ENCODE results near the gene ZNRF3.
"Not testable (repeated sequence)": the region's sequence is repeated elsewhere in the genome, so short reads cannot be mapped to it uniquely, and the experiment has no call there.

The ZNRF3 gene

DNA sequence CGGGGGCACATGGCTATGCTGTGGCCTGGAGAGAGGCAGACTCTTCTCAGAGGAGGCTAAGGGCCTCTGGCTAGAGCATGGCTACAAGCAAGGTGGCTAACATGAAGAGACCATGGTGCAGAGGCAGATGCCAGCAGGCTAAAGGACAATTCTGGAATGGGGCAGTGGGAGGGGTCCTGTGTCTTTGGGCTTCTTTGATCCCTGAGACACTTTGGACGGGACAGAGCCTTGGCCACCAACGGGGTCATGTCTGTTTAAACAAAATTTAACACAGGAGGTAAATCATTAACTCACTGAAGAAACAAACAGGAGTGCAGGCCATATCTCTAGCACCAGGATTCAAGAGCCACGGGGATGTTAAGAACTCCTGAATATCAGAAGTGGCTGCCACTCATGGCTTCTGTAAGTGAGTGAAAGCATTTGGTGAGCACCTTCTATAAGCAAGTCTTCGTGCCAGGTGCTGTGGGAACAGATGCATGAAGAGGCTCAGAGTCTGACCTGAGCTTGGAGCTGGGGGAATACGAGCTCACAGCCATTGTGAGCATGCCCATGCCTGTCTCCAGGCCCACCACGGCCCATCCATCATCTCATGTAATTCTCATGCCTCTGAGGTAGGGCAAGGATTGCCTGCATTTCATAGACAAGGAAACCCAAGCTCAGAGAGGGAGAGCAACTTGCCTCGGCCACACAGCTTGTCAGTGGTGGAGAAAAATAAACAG is 18.3 kb upstream of the ZNRF3 start:
- H3K9ac ChIP-seq (ENCODE audit: low read length): no peak overlapping the region
- no peaks in the 10 kb centered on the region for H3K27me3 ChIP-seq (replicated peaks; ENCODE audit: control insufficient read depth, insufficient read depth, low read length)
- H3K4me1 ChIP-seq (ENCODE audit: control insufficient read depth, insufficient read depth, low read length): no peaks in the 10 kb centered on the region
- no peak for DNase-seq (ENCODE audit: low read depth)
- H3K4me3 ChIP-seq (ENCODE audit: low read length): no peak overlapping the region
- no peaks in the 10 kb centered on the region for H3K36me3 ChIP-seq (ENCODE audit: control insufficient read depth, insufficient read depth, low read length, severe bottlenecking)
- H3K9me3 ChIP-seq (ENCODE audit: control insufficient read depth, low read length): no peaks in the 10 kb centered on the region

DNA sequence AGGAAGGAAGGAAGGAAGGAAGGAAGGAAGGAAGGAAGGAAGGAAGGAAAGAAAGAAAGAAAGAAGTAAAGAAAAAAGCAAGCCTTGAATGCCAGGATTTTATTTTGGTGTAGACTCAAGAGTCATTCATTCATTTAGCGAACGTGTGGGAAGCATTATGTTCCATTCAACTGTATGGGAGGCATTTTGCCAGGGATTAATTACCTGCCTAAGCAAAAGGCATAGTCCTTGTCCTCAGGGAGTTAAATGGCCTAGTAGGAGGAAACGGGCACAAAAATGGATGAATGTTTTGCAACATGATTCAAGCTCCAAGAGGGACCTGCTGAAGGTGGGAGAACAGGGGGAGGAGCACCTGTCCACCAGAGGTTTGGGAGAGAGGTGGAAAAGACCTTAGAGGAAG is 16.2 kb upstream of the ZNRF3 start:
- H3K4me3 ChIP-seq (ENCODE audit: low read length): no peak overlapping the region
- no peaks in the 10 kb centered on the region for H3K9me3 ChIP-seq (ENCODE audit: control insufficient read depth, low read length)
- no peak for DNase-seq (ENCODE audit: low read depth)
- no peak overlapping the region for H3K9ac ChIP-seq (ENCODE audit: low read length)
- H3K27me3 ChIP-seq (replicated peaks; ENCODE audit: control insufficient read depth, insufficient read depth, low read length): no peaks in the 10 kb centered on the region
- no peaks in the 10 kb centered on the region for H3K4me1 ChIP-seq (ENCODE audit: control insufficient read depth, insufficient read depth, low read length)
- no peaks in the 10 kb centered on the region for H3K36me3 ChIP-seq (ENCODE audit: control insufficient read depth, insufficient read depth, low read length, severe bottlenecking)

DNA sequence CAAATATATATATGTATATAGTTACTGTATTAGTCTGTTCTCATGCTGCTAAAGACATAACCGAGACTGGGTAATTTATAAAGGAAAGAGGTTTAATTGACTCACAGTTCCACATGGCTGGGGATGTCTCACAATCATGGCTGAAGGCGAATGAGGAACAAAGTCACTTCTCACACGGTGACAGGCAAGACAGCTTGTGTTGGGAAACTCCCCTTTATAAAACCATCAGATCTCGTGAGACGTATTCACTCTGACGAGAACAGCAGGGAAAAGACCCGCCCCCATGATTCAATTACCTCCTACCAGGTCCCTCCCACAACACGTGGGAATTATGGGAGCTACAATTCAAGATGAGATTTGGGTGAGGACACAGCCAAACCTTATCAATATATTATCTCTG is 15.0 kb upstream of the ZNRF3 start:
- not testable (repeated sequence) for H3K27me3 ChIP-seq (replicated peaks; ENCODE audit: control insufficient read depth, insufficient read depth, low read length); H3K4me1 ChIP-seq (ENCODE audit: control insufficient read depth, insufficient read depth, low read length); H3K9me3 ChIP-seq (ENCODE audit: control insufficient read depth, low read length); H3K4me3 ChIP-seq (ENCODE audit: low read length); H3K36me3 ChIP-seq (ENCODE audit: control insufficient read depth, insufficient read depth, low read length, severe bottlenecking); H3K9ac ChIP-seq (ENCODE audit: low read length); DNase-seq (ENCODE audit: low read depth)

DNA sequence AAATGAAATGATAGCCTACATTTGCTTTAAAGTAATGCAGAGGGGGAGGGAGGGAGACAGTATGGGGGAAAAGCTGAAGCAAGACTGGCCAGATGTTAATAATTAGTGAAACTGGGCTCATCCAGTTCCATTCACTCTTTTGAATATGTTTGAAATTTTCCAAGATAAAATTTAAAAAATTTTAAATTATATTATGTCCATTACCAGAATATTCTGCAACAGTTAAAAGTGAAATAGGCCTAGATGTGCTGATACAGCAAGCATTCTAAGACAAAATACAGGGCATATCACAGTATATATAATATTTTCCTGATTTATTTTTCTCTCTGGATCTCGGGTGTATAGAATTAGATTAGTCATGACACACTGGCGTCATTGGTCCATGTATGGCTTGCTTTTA is 13.6 kb upstream of the ZNRF3 start:
- DNase-seq (ENCODE audit: low read depth): peak; percentile 41
- Histone ChIP-seq H3K9ac (ENCODE audit: low read length) (no peak overlapping the region), H3K4me3 (ENCODE audit: low read length) (no peak overlapping the region), H3K4me1 (ENCODE audit: control insufficient read depth, insufficient read depth, low read length) (no peaks in the 10 kb centered on the region), H3K9me3 (ENCODE audit: control insufficient read depth, low read length) (no peaks in the 10 kb centered on the region), H3K36me3 (ENCODE audit: control insufficient read depth, insufficient read depth, low read length, severe bottlenecking) (no peaks in the 10 kb centered on the region), H3K27me3 (replicated peaks; ENCODE audit: control insufficient read depth, insufficient read depth, low read length) (no peaks in the 10 kb centered on the region)

DNA sequence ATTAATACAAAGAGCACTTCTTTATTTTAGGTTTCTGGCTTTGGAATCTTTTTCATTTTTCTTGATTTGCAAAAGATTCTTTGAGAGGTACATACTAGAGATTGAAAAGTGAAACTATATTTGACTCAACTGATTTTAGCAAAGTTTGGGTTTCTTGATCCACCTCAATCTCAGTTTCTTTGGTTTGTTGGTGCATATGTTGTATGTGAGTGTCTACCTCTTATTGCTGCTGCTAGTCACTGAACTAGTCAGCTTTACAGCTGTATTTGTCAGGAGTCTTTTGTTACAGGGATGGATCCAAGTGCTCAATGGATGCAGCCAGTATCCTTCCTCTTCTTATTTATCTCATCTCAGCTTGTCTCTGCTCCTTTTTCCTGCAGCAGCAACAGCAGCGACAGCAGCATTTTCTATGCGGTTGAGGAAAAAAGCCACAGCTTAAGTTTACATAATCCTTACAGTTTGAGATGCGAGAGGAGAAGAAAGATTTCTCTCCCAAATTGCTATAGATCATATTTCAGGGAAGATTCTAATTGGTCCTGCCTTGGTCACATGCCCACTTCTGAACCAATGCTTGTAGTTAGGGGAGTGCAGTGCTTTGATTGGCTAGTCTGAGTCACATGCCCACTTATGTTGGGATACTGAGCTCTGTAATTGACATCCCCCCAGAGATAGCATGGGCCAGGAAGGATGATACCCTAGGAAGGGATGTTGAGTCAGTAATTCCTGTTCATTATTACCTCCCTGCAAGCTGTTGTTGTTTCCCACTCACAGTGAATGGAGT is 10.0 kb upstream of the ZNRF3 start:
- DNase-seq (ENCODE audit: low read depth): no peak
- Histone ChIP-seq H3K4me1 (ENCODE audit: control insufficient read depth, insufficient read depth, low read length) (no peaks in the 10 kb centered on the region), H3K4me3 (ENCODE audit: low read length) (no peak overlapping the region), H3K27me3 (replicated peaks; ENCODE audit: control insufficient read depth, insufficient read depth, low read length) (no peaks in the 10 kb centered on the region), H3K9ac (ENCODE audit: low read length) (no peak overlapping the region), H3K36me3 (ENCODE audit: control insufficient read depth, insufficient read depth, low read length, severe bottlenecking) (no peaks in the 10 kb centered on the region), H3K9me3 (ENCODE audit: control insufficient read depth, low read length) (no peaks in the 10 kb centered on the region)

DNA sequence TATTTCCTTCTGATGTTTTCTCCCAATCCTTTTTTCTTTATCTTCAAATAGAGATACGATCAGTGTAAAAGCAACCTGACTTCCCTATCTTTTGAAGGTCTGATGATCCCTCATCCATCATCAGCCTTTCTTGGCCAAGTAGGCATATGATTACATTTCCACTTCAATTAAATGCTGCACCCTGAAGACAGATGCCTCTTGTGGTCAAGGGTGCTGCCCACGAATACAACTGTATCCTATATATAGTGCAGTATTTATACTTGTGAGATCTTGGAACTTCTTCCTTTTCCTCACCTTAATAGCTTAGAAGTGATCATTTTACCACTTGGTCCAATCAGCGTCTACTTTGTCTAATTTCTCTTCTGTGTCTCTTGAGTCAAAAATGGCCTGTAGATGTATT is 9.3 kb upstream of the ZNRF3 start:
- Histone ChIP-seq H3K4me3 (ENCODE audit: low read length) (no peak overlapping the region), H3K9me3 (ENCODE audit: control insufficient read depth, low read length) (no peaks in the 10 kb centered on the region), H3K4me1 (ENCODE audit: control insufficient read depth, insufficient read depth, low read length) (no peaks in the 10 kb centered on the region), H3K36me3 (ENCODE audit: control insufficient read depth, insufficient read depth, low read length, severe bottlenecking) (no peaks in the 10 kb centered on the region), H3K9ac (ENCODE audit: low read length) (no peak overlapping the region), H3K27me3 (replicated peaks; ENCODE audit: control insufficient read depth, insufficient read depth, low read length) (no peaks in the 10 kb centered on the region)
- DNase-seq (ENCODE audit: low read depth): no peak

DNA sequence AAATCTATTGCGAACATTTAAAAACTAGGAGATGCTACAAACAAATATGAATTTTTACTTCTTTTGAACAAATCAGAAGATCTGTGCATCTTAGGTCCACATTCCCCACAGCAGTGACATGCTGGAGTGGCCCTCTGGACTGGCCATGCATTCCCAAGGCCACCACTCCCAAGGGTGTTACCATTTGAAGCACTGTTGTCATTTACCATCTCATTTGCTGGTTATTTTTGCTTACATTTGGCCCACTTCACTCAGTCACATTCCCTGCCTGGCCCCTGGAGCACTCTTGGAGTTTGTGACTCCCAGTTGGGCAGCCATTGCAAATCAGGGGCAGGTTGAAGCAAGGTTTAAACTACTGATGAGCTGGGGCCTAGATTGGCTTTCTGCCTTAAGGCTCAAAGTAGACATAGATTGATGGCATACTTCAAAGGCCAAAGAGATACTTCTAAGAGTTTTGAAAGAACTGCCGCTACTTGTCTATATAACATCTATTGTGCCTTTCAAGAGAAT is 8.5 kb upstream of the ZNRF3 start:
- H3K9ac ChIP-seq (ENCODE audit: low read length): no peak overlapping the region
- DNase-seq (ENCODE audit: low read depth): no peak
- no peaks in the 10 kb centered on the region for H3K9me3 ChIP-seq (ENCODE audit: control insufficient read depth, low read length)
- no peaks in the 10 kb centered on the region for H3K27me3 ChIP-seq (replicated peaks; ENCODE audit: control insufficient read depth, insufficient read depth, low read length)
- H3K36me3 ChIP-seq (ENCODE audit: control insufficient read depth, insufficient read depth, low read length, severe bottlenecking): no peaks in the 10 kb centered on the region
- no peaks in the 10 kb centered on the region for H3K4me1 ChIP-seq (ENCODE audit: control insufficient read depth, insufficient read depth, low read length)
- H3K4me3 ChIP-seq (ENCODE audit: low read length): no peak overlapping the region

DNA sequence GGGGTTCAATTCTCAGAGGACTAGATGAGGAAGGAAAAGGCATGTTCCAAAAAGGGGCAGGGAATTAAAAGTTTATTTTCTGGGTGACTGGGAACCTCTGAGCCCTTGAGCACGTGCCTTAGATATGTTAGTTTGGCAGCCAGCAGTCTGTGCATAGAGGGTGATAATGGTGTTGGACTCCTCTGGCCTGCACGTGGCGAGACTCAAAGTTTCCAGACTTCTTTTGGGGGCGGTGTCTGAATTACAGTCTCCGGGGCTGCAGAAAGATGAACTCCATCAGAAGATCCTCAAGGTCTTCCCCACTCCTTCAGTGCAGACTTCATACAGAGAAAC is 861 bp upstream of the ZNRF3 start:
- Histone ChIP-seq H3K36me3 (ENCODE audit: control insufficient read depth, insufficient read depth, low read length, severe bottlenecking) (no peaks in the 10 kb centered on the region), H3K27me3 (replicated peaks; ENCODE audit: control insufficient read depth, insufficient read depth, low read length) (no peaks in the 10 kb centered on the region), H3K9me3 (ENCODE audit: control insufficient read depth, low read length) (no peaks in the 10 kb centered on the region), H3K9ac (ENCODE audit: low read length) (peak overlapping the region; percentile 75), H3K4me3 (ENCODE audit: low read length) (peak overlapping the region; percentile 91), H3K4me1 (ENCODE audit: control insufficient read depth, insufficient read depth, low read length) (peaks cover 14% of the 10 kb centered on the region)
- peak; percentile 32 for DNase-seq (ENCODE audit: low read depth)

DNA sequence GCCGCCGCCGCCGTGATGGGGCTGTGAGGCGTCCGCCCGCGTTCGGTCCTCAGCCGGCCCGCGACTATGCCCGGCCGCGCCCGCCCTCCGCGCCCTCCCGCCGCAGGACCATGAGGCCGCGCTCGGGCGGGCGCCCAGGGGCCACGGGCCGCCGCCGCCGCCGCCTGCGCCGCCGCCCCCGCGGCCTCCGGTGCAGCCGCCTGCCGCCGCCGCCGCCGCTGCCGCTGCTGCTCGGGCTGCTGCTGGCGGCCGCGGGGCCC is 215 bp downstream of the ZNRF3 start:
- DNase-seq (ENCODE audit: low read depth): no peak
- Histone ChIP-seq H3K9me3 (ENCODE audit: control insufficient read depth, low read length) (no peaks in the 10 kb centered on the region), H3K27me3 (replicated peaks; ENCODE audit: control insufficient read depth, insufficient read depth, low read length) (no peaks in the 10 kb centered on the region), H3K4me1 (ENCODE audit: control insufficient read depth, insufficient read depth, low read length) (peaks cover 14% of the 10 kb centered on the region), H3K4me3 (ENCODE audit: low read length) (peak overlapping the region; percentile 83), H3K9ac (ENCODE audit: low read length) (peak overlapping the region; percentile 58), H3K36me3 (ENCODE audit: control insufficient read depth, insufficient read depth, low read length, severe bottlenecking) (no peaks in the 10 kb centered on the region)

DNA sequence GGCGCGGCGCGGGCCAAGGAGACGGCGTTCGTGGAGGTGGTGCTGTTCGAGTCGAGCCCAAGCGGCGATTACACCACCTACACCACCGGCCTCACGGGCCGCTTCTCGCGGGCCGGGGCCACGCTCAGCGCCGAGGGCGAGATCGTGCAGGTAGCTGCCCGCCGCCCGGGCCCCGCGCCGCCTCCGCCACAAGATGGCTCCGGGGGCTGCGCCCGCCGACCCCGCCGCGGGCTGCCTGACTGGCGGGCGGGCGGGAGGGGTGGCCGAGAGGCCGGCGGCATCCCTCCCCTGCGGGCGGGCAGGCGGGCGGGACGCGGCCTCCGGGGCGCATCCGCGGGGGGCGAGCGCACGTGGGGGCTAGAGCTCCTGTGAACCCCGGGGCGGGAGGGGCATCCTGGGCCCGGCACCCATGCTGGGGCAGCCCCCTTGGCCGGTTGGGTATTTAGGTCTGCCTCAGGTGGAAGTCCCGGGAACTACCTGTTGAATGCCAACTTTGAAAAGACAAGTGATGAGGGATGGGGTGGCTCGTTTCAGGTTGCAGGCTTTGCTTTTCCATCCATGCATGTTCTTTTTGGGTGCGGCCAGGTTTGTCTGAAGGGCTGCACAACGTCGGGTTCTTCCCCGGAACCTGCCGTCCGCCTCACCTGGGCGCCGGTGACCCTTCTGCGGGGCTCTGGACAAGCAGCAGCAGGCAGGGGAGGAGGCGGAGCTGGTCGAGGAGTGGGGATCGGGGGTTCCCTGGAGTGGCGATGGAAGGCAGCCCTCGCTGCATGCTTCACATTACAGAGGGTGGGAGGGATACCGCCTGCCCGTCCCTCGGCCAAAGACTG is 760 bp downstream of the ZNRF3 start:
- DNase-seq (ENCODE audit: low read depth): peak; percentile 74
- H3K27me3 ChIP-seq (replicated peaks; ENCODE audit: control insufficient read depth, insufficient read depth, low read length): no peaks in the 10 kb centered on the region
- no peaks in the 10 kb centered on the region for H3K36me3 ChIP-seq (ENCODE audit: control insufficient read depth, insufficient read depth, low read length, severe bottlenecking)
- peaks cover 14% of the 10 kb centered on the region for H3K4me1 ChIP-seq (ENCODE audit: control insufficient read depth, insufficient read depth, low read length)
- H3K9me3 ChIP-seq (ENCODE audit: control insufficient read depth, low read length): no peaks in the 10 kb centered on the region
- H3K4me3 ChIP-seq (ENCODE audit: low read length): peak overlapping the region; percentile 83
- H3K9ac ChIP-seq (ENCODE audit: low read length): peak overlapping the region; percentile 58

DNA sequence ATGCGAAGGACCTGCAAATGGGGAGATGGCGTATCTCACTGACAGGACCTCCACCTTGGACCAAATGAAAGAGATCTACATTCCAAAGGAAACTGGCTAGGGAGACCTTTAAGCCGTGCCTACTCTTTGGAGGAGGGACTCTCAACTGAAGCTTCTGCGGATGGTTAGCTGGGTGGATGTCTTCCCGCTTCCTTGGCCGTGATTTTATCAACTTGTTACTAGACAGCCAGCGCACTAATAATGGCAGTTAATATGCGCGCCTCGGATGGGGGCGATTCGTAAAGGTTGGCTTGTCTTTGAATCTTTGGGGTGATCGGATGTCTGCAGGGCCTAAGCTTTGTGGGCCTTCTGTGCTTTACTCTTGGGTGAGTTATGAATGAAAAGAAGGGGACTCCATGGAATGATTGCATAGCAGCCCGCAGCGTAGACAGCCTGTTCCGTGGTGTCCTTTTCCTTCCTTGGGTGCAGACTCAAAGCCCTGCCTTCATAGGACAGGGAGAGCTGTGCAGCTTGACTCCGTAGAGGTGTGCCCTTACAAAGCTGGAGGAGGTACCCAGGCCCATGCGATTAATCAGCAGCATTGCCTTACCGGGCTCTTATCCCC is 1.5 kb downstream of the ZNRF3 start:
- peak overlapping the region; percentile 83 for H3K4me3 ChIP-seq (ENCODE audit: low read length)
- H3K9me3 ChIP-seq (ENCODE audit: control insufficient read depth, low read length): no peaks in the 10 kb centered on the region
- peak overlapping the region; percentile 58 for H3K9ac ChIP-seq (ENCODE audit: low read length)
- no peak for DNase-seq (ENCODE audit: low read depth)
- H3K4me1 ChIP-seq (ENCODE audit: control insufficient read depth, insufficient read depth, low read length): peaks cover 14% of the 10 kb centered on the region
- H3K36me3 ChIP-seq (ENCODE audit: control insufficient read depth, insufficient read depth, low read length, severe bottlenecking): no peaks in the 10 kb centered on the region
- H3K27me3 ChIP-seq (replicated peaks; ENCODE audit: control insufficient read depth, insufficient read depth, low read length): no peaks in the 10 kb centered on the region

All from adipocyte (in vitro differentiated cells).